ENCODE measurements around the gene ATP11A. TPM values are rescaled to one million over a fixed set of nuclear protein-coding genes. Genes with fewer than 3 reads are reported as not detected.

ATP11A gene
- total and polyA plus RNA-seq, 2 experiments from 2014 or later, result 4.9 to 5.0 TPM

GRCh38 chr13:112911883-112912282 lies 222.0 kb downstream of the ATP11A start:
- Histone ChIP-seq H3K27me3 (replicated peaks; ENCODE audit: insufficient read depth) (peaks cover 41% of the 10 kb centered on the region), H3F3A (ENCODE audit: insufficient read depth) (no peaks in the 10 kb centered on the region), H3K9me2 (ENCODE audit: insufficient read depth) (no peaks in the 10 kb centered on the region), H3K9ac (no peak overlapping the region), H4K20me1 (ENCODE audit: insufficient read depth) (no peaks in the 10 kb centered on the region), H3K36me3 (ENCODE audit: low read depth) (no peaks in the 10 kb centered on the region), H3K4me2 (ENCODE audit: unreplicated experiment) (no peak overlapping the region), H3K4me3 (no peak overlapping the region), H2AFZ (no peak overlapping the region), H3K9me3 (ENCODE audit: low read depth) (no peaks in the 10 kb centered on the region), H3K27ac (no peak overlapping the region), H3K4me1 (ENCODE audit: insufficient read depth) (no peaks in the 10 kb centered on the region), H3K79me2 (ENCODE audit: insufficient read depth) (no peaks in the 10 kb centered on the region)
- no peak for DNase-seq
- TF ChIP-seq EZH2 (IDR thresholded peaks at IDR 0.05; ENCODE audit: insufficient read depth, poor library complexity, severe bottlenecking) (no peak), EZH2phosphoT487 (IDR thresholded peaks at IDR 0.05; ENCODE audit: insufficient read depth, low read depth) (no peak)
- in situ Hi-C loops (cut with MboI), result no loop called here
- 55 to 57% methylated on average over 6 of the region's 6 CpGs for WGBS, 2 experiments (ENCODE audit: low coverage in 1 of 2, low lambda C conversion rate in 2 of 2, missing lambda C conversion rate in 2 of 2)

- Histone ChIP-seq H3K9ac (no peak overlapping the region), H3K27me3 (replicated peaks; ENCODE audit: insufficient read depth) (peaks cover 43% of the 10 kb centered on the region), H3K4me3 (no peak overlapping the region), H3K27ac (no peak overlapping the region), H3K4me2 (ENCODE audit: unreplicated experiment) (no peak overlapping the region), H4K20me1 (ENCODE audit: insufficient read depth) (no peaks in the 10 kb centered on the region), H3K9me3 (ENCODE audit: low read depth) (no peaks in the 10 kb centered on the region), H3K36me3 (ENCODE audit: low read depth) (no peaks in the 10 kb centered on the region), H2AFZ (no peak overlapping the region), H3K79me2 (ENCODE audit: insufficient read depth) (no peaks in the 10 kb centered on the region), H3F3A (ENCODE audit: insufficient read depth) (no peaks in the 10 kb centered on the region), H3K9me2 (ENCODE audit: insufficient read depth) (no peaks in the 10 kb centered on the region), H3K4me1 (ENCODE audit: insufficient read depth) (no peaks in the 10 kb centered on the region)
- WGBS, 2 experiments (ENCODE audit: low coverage in 1 of 2, low lambda C conversion rate in 2 of 2, missing lambda C conversion rate in 2 of 2), result 0 to 4% methylated on average over 1 of the region's 1 CpG
- no peak for TF ChIP-seq EZH2 (IDR thresholded peaks at IDR 0.05; ENCODE audit: insufficient read depth, poor library complexity, severe bottlenecking)
- TF ChIP-seq EZH2phosphoT487 (IDR thresholded peaks at IDR 0.05; ENCODE audit: insufficient read depth, low read depth), result no peak
- in situ Hi-C loops (cut with MboI), result no loop called here
- DNase-seq, result no peak
Measured at GRCh38 chr13:112912726-112913440, 223.0 kb downstream of the ATP11A start.

GRCh38 chr13:112916296-112916695 lies 226.5 kb downstream of the ATP11A start:
- Histone ChIP-seq H4K20me1 (ENCODE audit: insufficient read depth) (no peaks in the 10 kb centered on the region), H3K4me2 (ENCODE audit: unreplicated experiment) (no peak overlapping the region), H3K4me3 (no peak overlapping the region), H2AFZ (no peak overlapping the region), H3K4me1 (ENCODE audit: insufficient read depth) (no peaks in the 10 kb centered on the region), H3K9ac (no peak overlapping the region), H3K9me2 (ENCODE audit: insufficient read depth) (no peaks in the 10 kb centered on the region), H3F3A (ENCODE audit: insufficient read depth) (no peaks in the 10 kb centered on the region), H3K27ac (no peak overlapping the region), H3K27me3 (replicated peaks; ENCODE audit: insufficient read depth) (peaks cover 42% of the 10 kb centered on the region), H3K79me2 (ENCODE audit: insufficient read depth) (no peaks in the 10 kb centered on the region), H3K9me3 (ENCODE audit: low read depth) (no peaks in the 10 kb centered on the region), H3K36me3 (ENCODE audit: low read depth) (no peaks in the 10 kb centered on the region)
- 79 to 82% methylated on average over 14 of the region's 14 CpGs for WGBS, 2 experiments (ENCODE audit: low coverage in 1 of 2, low lambda C conversion rate in 2 of 2, missing lambda C conversion rate in 2 of 2)
- in situ Hi-C loops (cut with MboI), result no loop called here
- TF ChIP-seq EZH2phosphoT487 (IDR thresholded peaks at IDR 0.05; ENCODE audit: insufficient read depth, low read depth), result no peak
- TF ChIP-seq EZH2 (IDR thresholded peaks at IDR 0.05; ENCODE audit: insufficient read depth, poor library complexity, severe bottlenecking), result no peak
- DNase-seq, result no peak

GRCh38 chr13:112917056-112917664 lies 227.3 kb downstream of the ATP11A start:
- Histone ChIP-seq H4K20me1 (ENCODE audit: insufficient read depth) (no peaks in the 10 kb centered on the region), H3F3A (ENCODE audit: insufficient read depth) (no peaks in the 10 kb centered on the region), H3K4me3 (no peak overlapping the region), H2AFZ (no peak overlapping the region), H3K27ac (no peak overlapping the region), H3K9me3 (ENCODE audit: low read depth) (no peaks in the 10 kb centered on the region), H3K36me3 (ENCODE audit: low read depth) (no peaks in the 10 kb centered on the region), H3K79me2 (ENCODE audit: insufficient read depth) (no peaks in the 10 kb centered on the region), H3K4me1 (ENCODE audit: insufficient read depth) (no peaks in the 10 kb centered on the region), H3K4me2 (ENCODE audit: unreplicated experiment) (no peak overlapping the region), H3K9me2 (ENCODE audit: insufficient read depth) (no peaks in the 10 kb centered on the region), H3K27me3 (replicated peaks; ENCODE audit: insufficient read depth) (peaks cover 51% of the 10 kb centered on the region), H3K9ac (no peak overlapping the region)
- no peak for DNase-seq
- WGBS, 2 experiments (ENCODE audit: low coverage in 1 of 2, low lambda C conversion rate in 2 of 2, missing lambda C conversion rate in 2 of 2), result 75 to 80% methylated on average over 29 of the region's 29 CpGs
- TF ChIP-seq EZH2 (IDR thresholded peaks at IDR 0.05; ENCODE audit: insufficient read depth, poor library complexity, severe bottlenecking) (no peak), EZH2phosphoT487 (IDR thresholded peaks at IDR 0.05; ENCODE audit: insufficient read depth, low read depth) (no peak)
- in situ Hi-C loops (cut with MboI), result no loop called here
